NT2/D1 (cell line): ENCODE data around the gene IGSF9.

ENCODE experiments used
- DNase-seq: peaks from one replicate; pipeline ENCODE4 v3.0.0-alpha.2; 2011; ENCODE audit warnings: low read depth, low spot score
- H3K27me3 ChIP-seq: 2 replicates; pipeline ENCODE4 v1.6.0; 2011; ENCODE audit warnings: mild to moderate bottlenecking; ENCODE audit not compliant: insufficient read length, insufficient read depth
- H3K36me3 ChIP-seq: 2 replicates; pipeline ENCODE4 v1.6.1; 2011; ENCODE audit warnings: mild to moderate bottlenecking, low read length, mixed read lengths; ENCODE audit not compliant: insufficient read depth, insufficient read length
- H3K4me1 ChIP-seq: 2 replicates; pipeline ENCODE4 v1.5.1; 2011; ENCODE audit not compliant: insufficient read depth, insufficient read length
- H3K4me3 ChIP-seq: 2 replicates; pipeline ENCODE4 v1.5.1; 2011; ENCODE audit warnings: low read depth; ENCODE audit not compliant: insufficient read length
- H3K9ac ChIP-seq: 2 replicates; pipeline ENCODE4 v1.6.0; 2011; ENCODE audit warnings: low read depth; ENCODE audit not compliant: insufficient read length
- H3K9me3 ChIP-seq: 2 replicates; pipeline ENCODE4 v1.5.1; 2011; ENCODE audit warnings: mild to moderate bottlenecking, low read length; ENCODE audit not compliant: insufficient read depth
- SUZ12 ChIP-seq: IDR thresholded peaks from 2 replicates; pipeline ENCODE4 v1.6.1; 2011; ENCODE audit not compliant: insufficient read length, insufficient read depth; ENCODE audit errors: extremely low read depth
- YY1 ChIP-seq: IDR thresholded peaks from 2 replicates; pipeline ENCODE4 v1.6.1; 2011; ENCODE audit not compliant: insufficient read length, insufficient read depth
- ZNF274 ChIP-seq: IDR thresholded peaks from 2 replicates; pipeline ENCODE4 v1.6.1; 2011; ENCODE audit warnings: mild to moderate bottlenecking, low read depth, low read length

Gene IGSF9

GRCh38 chr1:159927211-159927848, 18.1 kb downstream of the IGSF9 start:
- no peaks in the 10 kb centered on the region for H3K27me3 ChIP-seq
- DNase-seq: no peak
- no peak overlapping the region for H3K9ac ChIP-seq
- TF ChIP-seq YY1 (no peak), ZNF274 (no peak), SUZ12 (no peak)
- H3K36me3 ChIP-seq: peaks cover 83% of the 10 kb centered on the region
- no peak overlapping the region for H3K4me3 ChIP-seq
- no peaks in the 10 kb centered on the region for H3K9me3 ChIP-seq
- peaks cover 12% of the 10 kb centered on the region for H3K4me1 ChIP-seq

DNA sequence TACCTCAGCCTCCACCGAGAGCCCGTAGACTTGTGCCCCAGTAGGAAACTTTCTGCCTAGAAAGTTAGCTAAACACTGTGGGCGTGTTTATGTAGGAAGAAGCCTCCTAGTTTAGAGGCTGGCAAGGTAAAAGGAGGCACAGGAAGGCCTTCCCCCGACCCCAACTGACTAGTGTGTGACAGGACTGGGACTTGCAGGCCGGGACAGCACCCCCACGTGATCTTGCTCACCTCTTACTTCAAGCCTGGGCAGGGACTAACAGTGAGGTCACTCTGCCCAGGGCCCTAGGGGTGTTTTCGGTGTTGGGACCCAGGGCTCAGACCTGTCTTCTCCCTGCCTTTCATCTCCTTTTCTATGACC, 19.7 kb downstream of the IGSF9 start:
- TF ChIP-seq ZNF274 (no peak), YY1 (no peak), SUZ12 (no peak)
- peaks cover 19% of the 10 kb centered on the region for H3K4me1 ChIP-seq
- peaks cover 84% of the 10 kb centered on the region for H3K36me3 ChIP-seq
- no peaks in the 10 kb centered on the region for H3K9me3 ChIP-seq
- H3K4me3 ChIP-seq: peak overlapping the region; percentile 97
- no peaks in the 10 kb centered on the region for H3K27me3 ChIP-seq
- H3K9ac ChIP-seq: peak overlapping the region; percentile 99
- no peak for DNase-seq

- TF ChIP-seq YY1: no peak
- no peak for TF ChIP-seq SUZ12
- TF ChIP-seq ZNF274: no peak
- Histone ChIP-seq H3K36me3 (peaks cover 84% of the 10 kb centered on the region), H3K27me3 (no peaks in the 10 kb centered on the region), H3K4me1 (peaks cover 25% of the 10 kb centered on the region), H3K9me3 (no peaks in the 10 kb centered on the region), H3K9ac (peak within 1 kb of the TSS; percentile 99), H3K4me3 (peak within 1 kb of the TSS; percentile 97)
- DNase-seq: peak; percentile 95
Observed at GRCh38 chr1:159924791-159925718, 20.4 kb downstream of the IGSF9 start, which contains the start of gene TAGLN2. Gene TAGLN2, minus strand, starts transcription at chr1:159925507. Its CDS starts 4,998 bp downstream, at chr1:159920509.

- H3K36me3 ChIP-seq: peaks cover 84% of the 10 kb centered on the region
Observed at GRCh38 chr1:159924025-159924790, 21.2 kb downstream of the IGSF9 start.

DNA sequence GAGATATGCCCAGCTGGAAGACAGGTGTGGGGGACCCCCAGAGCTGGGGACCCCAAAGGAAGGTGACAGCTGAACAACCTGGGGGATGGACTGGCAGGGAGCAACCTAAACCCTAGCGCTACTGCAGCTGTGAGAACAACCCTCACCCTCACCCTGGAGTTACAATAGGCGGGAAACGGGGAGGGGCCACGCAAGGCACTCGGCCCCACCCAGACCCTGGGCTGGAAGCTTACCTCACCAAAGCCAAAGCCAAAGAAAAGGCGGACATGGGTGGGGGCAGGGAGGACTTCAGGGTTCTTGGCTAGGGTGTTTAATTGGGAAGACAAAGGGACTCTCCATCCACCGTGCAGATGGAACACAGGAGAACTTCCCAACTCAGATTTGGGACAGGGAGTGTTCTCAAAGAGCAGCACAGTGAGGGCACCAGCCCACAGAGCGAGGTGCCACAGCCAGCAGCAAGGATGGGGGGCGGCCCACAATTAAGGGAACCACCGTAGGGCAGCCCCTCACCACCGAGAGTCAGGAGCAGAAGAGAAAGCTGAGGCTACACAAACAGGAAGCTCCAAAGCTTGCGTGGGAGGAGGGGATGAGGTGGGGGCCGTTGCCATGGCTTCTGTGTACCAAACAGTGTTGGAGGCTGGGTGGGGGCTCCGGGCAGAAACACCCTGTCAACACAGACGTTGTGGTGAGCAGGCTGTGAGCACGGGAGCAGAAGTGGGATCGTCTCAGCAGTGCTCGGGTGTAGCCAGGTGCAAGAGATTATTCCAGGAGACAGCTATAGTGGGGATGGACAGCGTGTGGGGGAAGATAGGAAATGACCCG, 22.0 kb downstream of the IGSF9 start:
- Histone ChIP-seq H3K4me1 (peaks cover 37% of the 10 kb centered on the region), H3K9me3 (no peaks in the 10 kb centered on the region), H3K36me3 (peaks cover 86% of the 10 kb centered on the region), H3K9ac (peak overlapping the region; percentile 99), H3K27me3 (no peaks in the 10 kb centered on the region), H3K4me3 (peak overlapping the region; percentile 97)
- peak; percentile 91 for DNase-seq
- TF ChIP-seq ZNF274 (no peak), YY1 (no peak), SUZ12 (no peak)

More at GRCh38 chr1:159924025-159924790, 21.2 kb downstream of the IGSF9 start:
- H3K4me1 ChIP-seq: peaks cover 33% of the 10 kb centered on the region
- no peaks in the 10 kb centered on the region for H3K9me3 ChIP-seq
- DNase-seq: no peak
- no peaks in the 10 kb centered on the region for H3K27me3 ChIP-seq
- H3K9ac ChIP-seq: peak overlapping the region; percentile 99
- peak overlapping the region; percentile 97 for H3K4me3 ChIP-seq
- no peak for TF ChIP-seq YY1
- no peak for TF ChIP-seq ZNF274
- no peak for TF ChIP-seq SUZ12

DNA sequence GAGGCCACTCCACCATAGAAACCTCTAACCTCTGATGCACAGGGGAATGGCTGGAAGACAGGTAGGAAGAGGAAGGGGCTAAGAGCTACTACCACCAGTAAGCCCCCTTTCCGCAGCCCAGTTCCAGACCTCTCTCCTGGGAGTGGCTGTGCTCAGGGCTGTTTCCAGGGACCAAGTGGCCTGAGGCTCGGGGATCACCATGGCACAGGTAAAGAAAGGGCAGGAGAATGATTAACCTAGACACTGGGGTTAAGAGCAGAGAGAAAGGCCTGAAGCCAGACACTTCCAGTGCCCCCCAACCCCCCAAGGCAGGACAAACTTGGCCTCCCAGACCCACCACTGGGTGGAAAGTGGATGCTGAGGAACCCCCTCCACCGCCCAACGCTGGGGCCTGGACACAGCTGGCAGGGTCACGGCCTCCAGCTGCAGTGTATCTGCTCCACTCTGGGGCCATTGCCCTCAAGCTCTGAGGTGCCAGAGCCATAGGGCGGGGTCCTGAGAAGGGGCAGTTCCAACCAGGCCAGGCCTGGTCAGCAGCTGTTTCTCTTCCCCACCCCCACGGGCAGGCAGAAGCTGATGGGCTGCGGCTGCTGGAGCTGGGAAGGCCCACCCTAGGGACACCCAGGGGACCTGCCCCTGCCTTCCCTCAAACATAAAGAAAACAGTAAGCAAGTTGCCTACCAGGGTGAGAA, 22.8 kb downstream of the IGSF9 start:
- peak overlapping the region; percentile 97 for H3K4me3 ChIP-seq
- peaks cover 86% of the 10 kb centered on the region for H3K36me3 ChIP-seq
- H3K9ac ChIP-seq: peak overlapping the region; percentile 99
- H3K9me3 ChIP-seq: no peaks in the 10 kb centered on the region
- H3K4me1 ChIP-seq: peaks cover 41% of the 10 kb centered on the region
- no peak for DNase-seq
- H3K27me3 ChIP-seq: no peaks in the 10 kb centered on the region
- TF ChIP-seq YY1 (no peak), SUZ12 (no peak), ZNF274 (no peak)
